GM10248 (cell line): ENCODE results near the gene PREX1.

ENCODE experiments used
- CTCF ChIA-PET: fragments of 300-600 bp; sonication (Branson Sonifier 250); formaldehyde crosslinking; extraction: SDS; loops from one replicate; lab custom pipeline; 2021; ENCODE audit warnings: antibody characterized with exemption; lab: Yijun Ruan, JAX
- POLR2A ChIA-PET: fragments of 350-650 bp; sonication (Branson Sonifier 250); formaldehyde crosslinking; extraction: SDS; loops from one replicate; lab custom pipeline; 2020; ENCODE audit warnings: antibody characterized with exemption; lab: Yijun Ruan, JAX
- DNase-seq: peaks from one replicate; pipeline ENCODE4 v3.0.0; 2012; ENCODE audit errors: extremely low spot score
- TF ChIP-seq, protein P1 (sequence below): IDR thresholded peaks from 2 replicates; pipeline ENCODE4 v1.5.1; 2012; ENCODE audit warnings: mild to moderate bottlenecking, low read depth; ENCODE audit errors: extremely low read depth, missing control alignments, control extremely low read depth

Gene PREX1

DNA sequence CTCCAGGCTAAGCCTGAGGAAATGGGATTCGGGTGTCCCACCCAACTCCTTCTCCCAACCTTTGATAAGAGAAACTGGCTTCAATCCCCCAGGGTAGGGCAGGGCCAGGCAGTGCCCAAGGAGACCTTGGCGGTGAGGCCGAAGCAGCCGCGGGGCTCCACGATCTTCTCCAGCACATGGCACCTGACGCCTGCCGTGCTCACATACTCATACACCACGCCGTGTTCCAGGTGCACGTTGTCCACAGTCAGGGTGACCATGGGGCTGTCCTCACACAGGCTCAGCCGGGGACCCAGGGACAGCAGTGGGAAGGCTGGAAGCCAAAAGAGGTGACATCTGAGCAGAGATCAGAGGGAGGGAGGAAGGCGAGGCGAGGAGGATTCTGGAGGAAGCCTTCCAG is 176.5 kb downstream of the PREX1 start:
- TF ChIP-seq, protein P1, sequence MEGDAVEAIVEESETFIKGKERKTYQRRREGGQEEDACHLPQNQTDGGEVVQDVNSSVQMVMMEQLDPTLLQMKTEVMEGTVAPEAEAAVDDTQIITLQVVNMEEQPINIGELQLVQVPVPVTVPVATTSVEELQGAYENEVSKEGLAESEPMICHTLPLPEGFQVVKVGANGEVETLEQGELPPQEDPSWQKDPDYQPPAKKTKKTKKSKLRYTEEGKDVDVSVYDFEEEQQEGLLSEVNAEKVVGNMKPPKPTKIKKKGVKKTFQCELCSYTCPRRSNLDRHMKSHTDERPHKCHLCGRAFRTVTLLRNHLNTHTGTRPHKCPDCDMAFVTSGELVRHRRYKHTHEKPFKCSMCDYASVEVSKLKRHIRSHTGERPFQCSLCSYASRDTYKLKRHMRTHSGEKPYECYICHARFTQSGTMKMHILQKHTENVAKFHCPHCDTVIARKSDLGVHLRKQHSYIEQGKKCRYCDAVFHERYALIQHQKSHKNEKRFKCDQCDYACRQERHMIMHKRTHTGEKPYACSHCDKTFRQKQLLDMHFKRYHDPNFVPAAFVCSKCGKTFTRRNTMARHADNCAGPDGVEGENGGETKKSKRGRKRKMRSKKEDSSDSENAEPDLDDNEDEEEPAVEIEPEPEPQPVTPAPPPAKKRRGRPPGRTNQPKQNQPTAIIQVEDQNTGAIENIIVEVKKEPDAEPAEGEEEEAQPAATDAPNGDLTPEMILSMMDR: no peak
- no peak for DNase-seq
- POLR2A ChIA-PET: no interaction called here
- CTCF ChIA-PET: no interaction called here

DNA sequence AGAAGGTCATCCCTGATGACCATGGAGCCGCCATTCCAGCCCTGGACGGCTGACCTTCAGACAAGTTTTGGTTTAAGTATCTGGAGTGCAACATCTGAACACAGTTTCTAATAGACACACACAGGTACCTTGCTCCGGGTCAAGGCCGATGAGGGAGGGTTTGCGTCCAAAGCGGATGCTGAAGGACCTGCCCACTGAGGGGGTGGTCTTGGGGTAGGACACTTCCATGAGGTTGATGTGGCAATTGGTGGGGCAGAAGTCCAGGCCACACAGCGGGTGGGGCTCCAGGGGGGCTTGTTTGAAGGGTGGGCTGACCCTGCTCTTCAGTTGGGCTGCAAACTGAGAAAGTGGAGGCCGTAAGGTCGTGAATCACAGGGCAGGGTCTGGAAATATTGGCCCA is 177.9 kb downstream of the PREX1 start:
- ChIA-PET CTCF (interaction anchor here (1.5 to 4.5 kb wide), 2 partner anchors 7 to 13 kb away, joined by 3 to 29 read pairs; no protein-coding TSS in a partner anchor), POLR2A (no interaction called here)
- TF ChIP-seq, protein P1: no peak
- DNase-seq: no peak

DNA sequence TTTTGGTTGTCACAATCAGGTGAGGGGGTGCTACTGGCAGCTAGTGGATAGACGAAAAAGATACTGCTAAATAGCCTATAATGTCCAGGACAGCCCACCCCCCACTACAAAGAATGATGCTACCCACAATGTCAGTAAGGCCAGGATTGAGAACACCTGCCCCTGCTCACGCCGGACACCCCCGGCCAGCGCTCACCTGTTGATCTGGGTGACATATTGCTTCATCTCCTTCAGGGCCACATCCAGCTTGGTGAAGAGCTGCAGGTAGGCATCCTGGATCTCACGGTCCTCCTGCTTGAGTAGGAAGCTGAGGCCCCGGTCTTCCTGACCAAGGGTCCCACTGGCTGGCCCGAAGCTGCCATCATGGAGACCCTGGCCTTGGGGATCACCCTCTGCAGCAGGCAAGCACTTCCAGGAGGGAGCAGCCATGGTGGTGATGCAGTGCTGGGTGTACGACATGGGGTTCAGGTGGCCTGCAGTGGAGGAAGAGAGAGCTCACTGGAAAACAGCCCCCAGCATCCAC is 178.6 kb downstream of the PREX1 start:
- TF ChIP-seq, protein P1: no peak
- CTCF ChIA-PET: interaction anchor here (1.5 to 4.5 kb wide), 3 partner anchors 8 to 12 kb away, joined by 3 to 29 read pairs (median 3); no protein-coding TSS in a partner anchor

DNA sequence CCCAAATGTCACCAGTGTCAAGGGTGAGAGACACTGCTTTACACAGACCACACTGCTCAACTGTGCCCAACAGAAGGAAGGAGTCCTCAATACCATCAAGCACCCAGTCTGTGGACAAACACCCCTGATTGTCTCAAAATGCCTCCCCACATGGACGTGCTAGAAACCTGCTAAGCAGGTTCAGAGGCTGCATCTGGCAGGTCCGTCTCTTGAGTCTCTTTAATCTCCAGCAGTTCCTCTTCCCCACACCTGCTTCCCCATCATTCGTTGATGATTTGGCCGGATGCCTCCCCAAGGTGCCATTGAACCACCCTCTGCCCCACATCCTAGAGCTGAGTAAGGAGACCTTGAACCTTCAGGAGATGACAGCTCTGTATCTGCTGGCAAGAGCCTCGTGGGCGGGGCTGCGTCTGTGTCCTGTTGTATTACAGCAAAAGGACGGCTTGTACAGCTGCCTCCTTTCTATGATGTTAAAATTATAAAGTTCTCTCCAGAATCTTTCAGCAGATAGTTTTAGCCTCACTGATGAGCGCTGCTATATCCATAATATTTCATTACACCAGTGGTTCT is 179.2 kb downstream of the PREX1 start:
- TF ChIP-seq, protein P1: no peak
- CTCF ChIA-PET: interaction anchor here (1.0 to 4.5 kb wide), 5 partner anchors 8 to 52 kb away, joined by 3 to 29 read pairs (median 3); no protein-coding TSS in a partner anchor
- POLR2A ChIA-PET: no interaction called here
- DNase-seq: no peak

More for the DNA sequence above, 178.6 kb downstream of the PREX1 start:
- no peak for DNase-seq
- POLR2A ChIA-PET: no interaction called here

DNA sequence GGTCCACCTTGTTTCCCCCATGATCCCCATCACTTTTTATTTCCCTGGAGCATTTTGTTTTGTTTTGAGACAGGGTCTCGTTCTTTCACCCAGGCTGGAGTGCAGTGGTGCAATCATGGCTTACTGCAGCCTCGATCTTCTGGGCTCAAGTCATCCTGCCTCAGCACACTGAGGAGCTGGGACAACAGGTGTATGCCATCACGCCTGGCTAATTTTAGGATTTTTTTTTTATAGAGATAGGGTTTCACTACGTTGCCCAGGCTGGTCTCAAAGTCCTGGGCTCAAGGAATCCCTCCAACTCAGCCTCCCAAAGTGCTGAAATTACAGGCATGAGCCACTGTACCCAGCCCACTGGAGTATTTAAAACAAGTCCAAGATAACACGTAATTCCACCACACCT is 179.9 kb downstream of the PREX1 start:
- TF ChIP-seq, protein P1: no peak
- POLR2A ChIA-PET: interaction anchor here (0.6 kb wide), 1 partner anchor 11 kb away, joined by 5 read pairs; no protein-coding TSS in a partner anchor
- no peak for DNase-seq
- CTCF ChIA-PET: interaction anchor here (0.6 to 4.5 kb wide), 6 partner anchors 9 to 53 kb away, joined by 3 to 29 read pairs (median 3); no protein-coding TSS in a partner anchor

DNA sequence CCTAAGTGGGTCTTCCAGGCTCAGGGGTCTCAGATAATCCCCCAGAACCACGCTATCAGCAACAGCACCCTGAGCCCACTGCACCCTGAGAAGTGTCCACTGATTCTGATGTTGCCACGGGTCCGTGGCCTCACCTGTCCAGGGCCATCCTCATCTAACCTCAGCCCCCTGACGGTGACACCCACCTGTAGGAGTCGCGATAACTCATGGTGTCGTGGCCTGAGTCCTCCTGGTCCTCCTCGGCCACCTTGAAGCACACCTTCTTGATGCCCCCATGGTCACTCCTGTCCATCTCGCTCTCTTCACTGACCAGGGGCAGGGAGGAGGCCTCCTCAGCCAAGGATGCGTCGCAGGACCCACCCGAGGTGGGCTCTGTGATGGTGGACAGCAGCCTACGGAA is 182.1 kb downstream of the PREX1 start:
- CTCF ChIA-PET: interaction anchor here (1.2 to 4.5 kb wide), 4 partner anchors 11 to 859 kb away, joined by 3 to 29 read pairs (median 7); no protein-coding TSS in a partner anchor
- TF ChIP-seq, protein P1: no peak
- POLR2A ChIA-PET: no interaction called here
- no peak for DNase-seq
